Measurements from ENCODE around the gene TRIM49B.
"Not testable (repeated sequence)": the region's sequence is repeated elsewhere in the genome, so short reads cannot be mapped to it uniquely, and the experiment has no call there.

DNA sequence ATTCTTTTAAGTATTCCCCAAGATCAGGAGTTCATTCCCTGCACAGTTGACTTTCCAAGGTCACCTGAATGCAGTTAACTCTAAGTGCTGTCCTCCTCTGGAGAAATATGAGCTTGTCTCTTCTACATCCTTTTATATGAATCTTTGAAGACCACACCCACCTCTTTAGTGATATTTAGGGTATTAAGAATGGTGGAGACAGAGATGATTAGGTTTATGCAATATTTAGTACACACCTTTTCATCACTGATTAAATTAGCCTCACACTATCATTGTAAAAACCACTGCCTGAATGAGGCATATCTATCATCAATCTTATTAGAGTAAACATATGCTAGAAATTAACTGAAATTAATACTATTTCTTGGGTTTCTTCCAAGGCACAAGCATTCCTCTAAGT, 44.8 kb upstream of the TRIM49B start, which contains the start of gene TRIM51G:
- TF ChIP-seq, protein P1, sequence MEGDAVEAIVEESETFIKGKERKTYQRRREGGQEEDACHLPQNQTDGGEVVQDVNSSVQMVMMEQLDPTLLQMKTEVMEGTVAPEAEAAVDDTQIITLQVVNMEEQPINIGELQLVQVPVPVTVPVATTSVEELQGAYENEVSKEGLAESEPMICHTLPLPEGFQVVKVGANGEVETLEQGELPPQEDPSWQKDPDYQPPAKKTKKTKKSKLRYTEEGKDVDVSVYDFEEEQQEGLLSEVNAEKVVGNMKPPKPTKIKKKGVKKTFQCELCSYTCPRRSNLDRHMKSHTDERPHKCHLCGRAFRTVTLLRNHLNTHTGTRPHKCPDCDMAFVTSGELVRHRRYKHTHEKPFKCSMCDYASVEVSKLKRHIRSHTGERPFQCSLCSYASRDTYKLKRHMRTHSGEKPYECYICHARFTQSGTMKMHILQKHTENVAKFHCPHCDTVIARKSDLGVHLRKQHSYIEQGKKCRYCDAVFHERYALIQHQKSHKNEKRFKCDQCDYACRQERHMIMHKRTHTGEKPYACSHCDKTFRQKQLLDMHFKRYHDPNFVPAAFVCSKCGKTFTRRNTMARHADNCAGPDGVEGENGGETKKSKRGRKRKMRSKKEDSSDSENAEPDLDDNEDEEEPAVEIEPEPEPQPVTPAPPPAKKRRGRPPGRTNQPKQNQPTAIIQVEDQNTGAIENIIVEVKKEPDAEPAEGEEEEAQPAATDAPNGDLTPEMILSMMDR (conservative IDR thresholded peaks at IDR 0.05; ENCODE audit: low read depth, low read length), result not testable (repeated sequence)
- TF ChIP-seq EZH2 (IDR thresholded peaks at IDR 0.05; ENCODE audit: low read length, unreplicated experiment), result not testable (repeated sequence)
